K562 treated with DMSO at 1 percent for 4 hours (cell line): ENCODE results near the gene SMIM31. TPM values are rescaled to one million over a fixed set of nuclear protein-coding genes. Genes with fewer than 3 reads are reported as not detected.

Experiments
- total RNA-seq: library from RNA; unstranded; fragments of 300-600 nt; gene quantifications from 2 replicates; pipeline ENCODE4 v1.2.3, GENCODE V29; 2022; ENCODE audit not compliant: insufficient read depth

SMIM31 gene
- not detected in 2 replicates for total RNA-seq

GRCh38 chr4:164753873-164754488 lies at the start of gene SMIM31:
Gene SMIM31 (plus strand): TSS chr4:164754131. CDS start chr4:164770444, 16,313 bp downstream.

Other genes with a start within 250 kb of the SMIM31 start
- not detected in 2 replicates for gene APELA, start 123.0 kb downstream of the SMIM31 start, total RNA-seq
- gene TRIM61, start 223.5 kb downstream of the SMIM31 start, total RNA-seq: 0.89 TPM in 1 of 2 replicates, not detected in the other